Measurements from ENCODE around the gene USH1G. TPM values are rescaled to one million over a fixed set of nuclear protein-coding genes. Genes with fewer than 3 reads are reported as not detected.

The USH1G gene
- total RNA-seq, 8 experiments from 2014 or later: 0.11 to 0.76 (median 0.20) TPM; not detected in 2

GRCh38 chr17:74879308-74879707, 43.7 kb downstream of the USH1G start:
- in situ Hi-C loops (cut with MboI; ENCODE audit: low pct_unique_long_range_greater_than_20kb in 2 of 9, low sequenced_read_pairs in 9 of 9, unreplicated experiment in 9 of 9): no loop called here
- ATAC-seq (replicated peaks in 6 of 8): no peak
- Histone ChIP-seq H3K4me3 (no peak overlapping the region), H3K27ac (no peak overlapping the region), H3K4me1 (replicated peaks in 1 of 2) (no peaks in the 10 kb centered on the region)
- 0 to 86% (median 75%) methylated on average over 1 to 9 of the region's 16 CpGs; no CpG with 5 or more reads in 5 of the 10 experiments for WGBS, 10 experiments

GRCh38 chr17:74878658-74879057, 44.4 kb downstream of the USH1G start:
- WGBS, 10 experiments: 29 to 100% (median 40%) methylated on average over 1 to 2 of the region's 2 CpGs; no CpG with 5 or more reads in 3 of the 10 experiments
- ATAC-seq (replicated peaks in 6 of 8): no peak
- peaks cover 0 to 4% of the 10 kb centered on the region in 2 donors for H3K4me1 ChIP-seq (replicated peaks in 1 of 2)
- H3K4me3 ChIP-seq: no peak overlapping the region
- H3K27ac ChIP-seq: no peak overlapping the region
- in situ Hi-C loops (cut with MboI; ENCODE audit: low pct_unique_long_range_greater_than_20kb in 2 of 9, low sequenced_read_pairs in 9 of 9, unreplicated experiment in 9 of 9): no loop called here

- in situ Hi-C loops (cut with MboI; ENCODE audit: low pct_unique_long_range_greater_than_20kb in 2 of 9, low sequenced_read_pairs in 9 of 9, unreplicated experiment in 9 of 9): no loop called here
- 0 to 67% (median 50%) methylated on average over 1 to 4 of the region's 19 CpGs; no CpG with 5 or more reads in 1 of the 10 experiments for WGBS, 10 experiments
- peaks cover 0 to 4% of the 10 kb centered on the region in 2 donors for H3K4me1 ChIP-seq (replicated peaks in 1 of 2)
- no peak overlapping the region for H3K27ac ChIP-seq
- ATAC-seq (replicated peaks in 6 of 8): peak in 3 of 8 experiments; percentile 41 to 76 (median 49)
- H3K4me3 ChIP-seq: no peak overlapping the region
Measured at GRCh38 chr17:74877592-74878548, 45.2 kb downstream of the USH1G start.

GRCh38 chr17:74875977-74876593, 47.0 kb downstream of the USH1G start:
- no peak overlapping the region for H3K4me3 ChIP-seq
- ATAC-seq (replicated peaks in 6 of 8): no peak
- H3K27ac ChIP-seq: no peak overlapping the region
- H3K4me1 ChIP-seq (replicated peaks in 1 of 2): peaks cover 4 to 6% of the 10 kb centered on the region in 2 donors
- 20 to 86% (median 48%) methylated on average over 1 to 4 of the region's 6 CpGs; no CpG with 5 or more reads in 3 of the 10 experiments for WGBS, 10 experiments
- in situ Hi-C loops (cut with MboI; ENCODE audit: low pct_unique_long_range_greater_than_20kb in 2 of 9, low sequenced_read_pairs in 9 of 9, unreplicated experiment in 9 of 9): no loop called here

GRCh38 chr17:74875155-74875976, 47.7 kb downstream of the USH1G start:
- no peak overlapping the region for H3K27ac ChIP-seq
- no peak for ATAC-seq (replicated peaks in 6 of 8)
- no peak overlapping the region for H3K4me3 ChIP-seq
- 20 to 89% (median 66%) methylated on average over 1 to 5 of the region's 5 CpGs; no CpG with 5 or more reads in 6 of the 10 experiments for WGBS, 10 experiments
- peaks cover 4 to 6% of the 10 kb centered on the region in 2 donors for H3K4me1 ChIP-seq (replicated peaks in 1 of 2)
- in situ Hi-C loops (cut with MboI; ENCODE audit: low pct_unique_long_range_greater_than_20kb in 2 of 9, low sequenced_read_pairs in 9 of 9, unreplicated experiment in 9 of 9): no loop called here

GRCh38 chr17:74874615-74875037, 48.4 kb downstream of the USH1G start:
- in situ Hi-C loops (cut with MboI; ENCODE audit: low pct_unique_long_range_greater_than_20kb in 2 of 9, low sequenced_read_pairs in 9 of 9, unreplicated experiment in 9 of 9): loop anchor here in 1 of 9 experiments (25.0 kb wide), 1 partner anchor 112 kb away; no protein-coding TSS in a partner anchor
- 74 to 100% (median 93%) methylated on average over 1 to 5 of the region's 5 CpGs for WGBS, 10 experiments

GRCh38 chr17:74873874-74874614, 49.0 kb downstream of the USH1G start:
- no peak overlapping the region for H3K27ac ChIP-seq
- in situ Hi-C loops (cut with MboI; ENCODE audit: low pct_unique_long_range_greater_than_20kb in 2 of 9, low sequenced_read_pairs in 9 of 9, unreplicated experiment in 9 of 9): loop anchor here in 1 of 9 experiments (25.0 kb wide), 1 partner anchor 112 kb away; no protein-coding TSS in a partner anchor
- ATAC-seq (replicated peaks in 6 of 8): no peak
- peak overlapping the region; percentile 50 to 68 (median 60) for H3K4me3 ChIP-seq
- 0 to 80% (median 51%) methylated on average over 1 to 5 of the region's 6 CpGs; no CpG with 5 or more reads in 1 of the 10 experiments for WGBS, 10 experiments
- peaks cover 4 to 6% of the 10 kb centered on the region in 2 donors for H3K4me1 ChIP-seq (replicated peaks in 1 of 2)

More at GRCh38 chr17:74874615-74875037, 48.4 kb downstream of the USH1G start:
- no peak overlapping the region for H3K4me3 ChIP-seq
- peaks cover 4 to 6% of the 10 kb centered on the region in 2 donors for H3K4me1 ChIP-seq (replicated peaks in 1 of 2)
- no peak for ATAC-seq (replicated peaks in 6 of 8)
- no peak overlapping the region for H3K27ac ChIP-seq

GRCh38 chr17:74873037-74873873, 49.8 kb downstream of the USH1G start:
- in situ Hi-C loops (cut with MboI; ENCODE audit: low pct_unique_long_range_greater_than_20kb in 2 of 9, low sequenced_read_pairs in 9 of 9, unreplicated experiment in 9 of 9): loop anchor here in 1 of 9 experiments (25.0 kb wide), 1 partner anchor 111 kb away; no protein-coding TSS in a partner anchor

GRCh38 chr17:74872313-74873036, 50.6 kb downstream of the USH1G start, which contains the start of gene FDXR:
Gene FDXR, minus strand, starts transcription at chr17:74872994. Its CDS starts 50 bp downstream, at chr17:74872944.
- ATAC-seq (replicated peaks in 6 of 8): peak; percentile 71 to 85 (median 82)
- H3K27ac ChIP-seq: peak within 1 kb of the TSS; percentile 59 to 65
- in situ Hi-C loops (cut with MboI; ENCODE audit: low pct_unique_long_range_greater_than_20kb in 2 of 9, low sequenced_read_pairs in 9 of 9, unreplicated experiment in 9 of 9): loop anchor here in 1 of 9 experiments (25.0 kb wide), 1 partner anchor 110 kb away; no protein-coding TSS in a partner anchor

More at GRCh38 chr17:74873037-74873873, 49.8 kb downstream of the USH1G start:
- WGBS, 10 experiments: 0 to 9% (median 0%) methylated on average over 1 to 15 of the region's 55 CpGs; no CpG with 5 or more reads in 3 of the 10 experiments
- Histone ChIP-seq H3K4me3 (peak overlapping the region; percentile 50 to 85 (median 60)), H3K4me1 (replicated peaks in 1 of 2) (peaks cover 4 to 6% of the 10 kb centered on the region in 2 donors), H3K27ac (peak overlapping the region; percentile 57 to 58)
- peak; percentile 89 to 95 (median 93) for ATAC-seq (replicated peaks in 6 of 8)

GRCh38 chr17:74871356-74872076, 51.5 kb downstream of the USH1G start:
- Histone ChIP-seq H3K4me3 (peak overlapping the region in 1 of 5 donors; percentile 60), H3K4me1 (replicated peaks in 1 of 2) (peaks cover 4 to 6% of the 10 kb centered on the region in 2 donors), H3K27ac (no peak overlapping the region)
- WGBS, 10 experiments: 35 to 100% (median 78%) methylated on average over 1 to 7 of the region's 11 CpGs; no CpG with 5 or more reads in 2 of the 10 experiments
- in situ Hi-C loops (cut with MboI; ENCODE audit: low pct_unique_long_range_greater_than_20kb in 2 of 9, low sequenced_read_pairs in 9 of 9, unreplicated experiment in 9 of 9): loop anchor here in 1 of 9 experiments (25.0 kb wide), 1 partner anchor 109 kb away; no protein-coding TSS in a partner anchor
- no peak for ATAC-seq (replicated peaks in 6 of 8)

More at GRCh38 chr17:74872313-74873036, 50.6 kb downstream of the USH1G start, which contains the start of gene FDXR:
- WGBS, 10 experiments: 0 to 12% (median 5%) methylated on average over 2 to 13 of the region's 38 CpGs; no CpG with 5 or more reads in 5 of the 10 experiments
- H3K4me3 ChIP-seq: peak within 1 kb of the TSS; percentile 50 to 85 (median 60)
- H3K4me1 ChIP-seq (replicated peaks in 1 of 2): peaks cover 4 to 6% of the 10 kb centered on the region in 2 donors
